ENCODE measurements around the gene SRPK3. TPM values are rescaled to one million over a fixed set of nuclear protein-coding genes. Genes with fewer than 3 reads are reported as not detected.

Gene SRPK3
- total RNA-seq, 1 donor from 2014 or later: not detected

DNA sequence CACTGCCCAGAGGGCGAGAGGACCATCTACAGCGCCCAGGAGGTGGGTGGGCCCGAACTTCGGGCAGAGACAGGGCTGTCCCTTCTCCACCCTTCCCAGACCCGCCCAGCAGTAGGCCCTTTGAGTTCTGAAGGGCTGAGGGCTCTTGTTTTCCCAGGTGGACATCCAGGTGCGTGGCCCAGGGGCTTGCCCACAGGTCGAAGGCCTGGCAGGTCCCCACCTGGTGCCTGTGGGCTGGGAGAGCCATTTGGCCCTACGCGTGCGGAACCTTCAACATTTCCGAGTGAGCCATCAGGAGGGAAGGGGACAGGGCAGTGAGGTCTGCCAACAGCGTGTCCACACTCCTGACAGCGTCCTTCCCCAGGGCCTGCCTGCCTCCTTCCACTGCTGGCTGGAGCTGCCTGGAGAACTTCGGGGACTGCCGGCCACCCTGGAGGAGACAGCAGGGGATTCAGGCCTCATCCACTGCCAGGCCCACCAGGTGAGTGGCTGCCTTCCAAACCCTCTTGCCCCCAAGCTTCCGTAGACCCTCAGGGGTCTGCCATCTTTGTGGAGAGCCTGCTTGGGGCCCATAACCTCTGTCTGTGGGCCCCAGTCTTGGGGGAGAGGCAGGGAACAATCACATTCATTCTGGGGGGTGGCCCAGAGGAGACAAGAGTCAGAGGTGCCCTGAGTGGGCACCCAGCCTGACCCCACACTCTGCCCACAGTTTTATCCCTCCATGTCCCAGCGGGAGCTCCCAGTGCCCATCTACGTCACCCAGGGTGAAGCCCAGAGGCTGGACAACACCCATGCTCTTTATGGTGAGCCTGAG, 10.0 kb upstream of the SRPK3 start:
- Mint-ChIP-seq H3K9me3 (ENCODE audit: unreplicated experiment) (no peaks in the 10 kb centered on the region), H3K4me3 (ENCODE audit: unreplicated experiment) (no peak overlapping the region), H3K27ac (ENCODE audit: unreplicated experiment) (no peak overlapping the region), H3K27me3 (ENCODE audit: unreplicated experiment) (no peaks in the 10 kb centered on the region), H3K36me3 (ENCODE audit: unreplicated experiment) (no peaks in the 10 kb centered on the region), H3K4me1 (ENCODE audit: unreplicated experiment) (peaks cover 10% of the 10 kb centered on the region)
- no peak for DNase-seq (ENCODE audit: extremely low spot score, unreplicated experiment)
- TF ChIP-seq, protein P1, sequence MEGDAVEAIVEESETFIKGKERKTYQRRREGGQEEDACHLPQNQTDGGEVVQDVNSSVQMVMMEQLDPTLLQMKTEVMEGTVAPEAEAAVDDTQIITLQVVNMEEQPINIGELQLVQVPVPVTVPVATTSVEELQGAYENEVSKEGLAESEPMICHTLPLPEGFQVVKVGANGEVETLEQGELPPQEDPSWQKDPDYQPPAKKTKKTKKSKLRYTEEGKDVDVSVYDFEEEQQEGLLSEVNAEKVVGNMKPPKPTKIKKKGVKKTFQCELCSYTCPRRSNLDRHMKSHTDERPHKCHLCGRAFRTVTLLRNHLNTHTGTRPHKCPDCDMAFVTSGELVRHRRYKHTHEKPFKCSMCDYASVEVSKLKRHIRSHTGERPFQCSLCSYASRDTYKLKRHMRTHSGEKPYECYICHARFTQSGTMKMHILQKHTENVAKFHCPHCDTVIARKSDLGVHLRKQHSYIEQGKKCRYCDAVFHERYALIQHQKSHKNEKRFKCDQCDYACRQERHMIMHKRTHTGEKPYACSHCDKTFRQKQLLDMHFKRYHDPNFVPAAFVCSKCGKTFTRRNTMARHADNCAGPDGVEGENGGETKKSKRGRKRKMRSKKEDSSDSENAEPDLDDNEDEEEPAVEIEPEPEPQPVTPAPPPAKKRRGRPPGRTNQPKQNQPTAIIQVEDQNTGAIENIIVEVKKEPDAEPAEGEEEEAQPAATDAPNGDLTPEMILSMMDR (IDR thresholded peaks at IDR 0.05): no peak

DNA sequence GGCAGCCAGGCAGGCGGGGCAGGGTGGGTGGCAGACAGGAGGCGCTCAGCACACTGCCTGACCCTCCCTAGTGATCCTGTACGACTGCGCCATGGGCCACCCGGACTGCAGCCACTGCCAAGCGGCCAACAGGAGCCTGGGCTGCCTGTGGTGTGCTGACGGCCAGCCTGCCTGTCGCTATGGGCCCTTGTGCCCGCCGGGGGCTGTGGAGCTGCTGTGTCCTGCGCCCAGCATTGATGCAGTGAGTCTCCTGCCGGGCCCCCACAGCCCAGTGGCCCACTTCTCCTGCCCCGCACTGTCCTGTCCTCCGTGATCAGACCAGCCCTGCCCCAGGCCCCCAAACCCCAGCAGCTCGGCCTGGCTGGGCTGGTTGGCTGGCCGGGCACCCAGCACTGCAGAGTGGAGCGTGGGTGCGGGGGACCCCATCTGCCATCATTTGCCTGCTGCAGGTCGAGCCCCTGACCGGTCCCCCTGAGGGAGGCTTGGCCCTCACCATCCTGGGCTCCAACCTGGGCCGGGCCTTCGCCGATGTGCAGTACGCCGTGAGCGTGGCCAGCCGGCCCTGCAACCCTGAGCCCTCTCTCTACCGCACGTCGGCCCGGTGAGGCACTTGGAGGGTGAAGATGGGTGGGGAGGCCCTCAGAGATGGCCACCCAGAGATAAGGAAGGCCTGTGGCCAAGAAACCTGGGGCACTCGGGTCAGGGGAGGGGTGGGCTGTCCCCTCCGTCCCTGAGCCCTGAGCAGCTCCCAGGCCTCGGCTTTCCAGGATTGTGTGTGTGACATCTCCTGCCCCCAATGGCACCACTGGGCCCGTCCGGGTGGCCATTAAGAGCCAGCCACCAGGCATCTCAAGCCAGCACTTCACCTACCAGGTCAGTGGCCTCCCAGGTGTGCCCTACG, 9.2 kb upstream of the SRPK3 start:
- no peak overlapping the region for H3K4me3 Mint-ChIP-seq (ENCODE audit: unreplicated experiment)
- H3K4me1 Mint-ChIP-seq (ENCODE audit: unreplicated experiment): peaks cover 2% of the 10 kb centered on the region
- no peaks in the 10 kb centered on the region for H3K36me3 Mint-ChIP-seq (ENCODE audit: unreplicated experiment)
- no peak overlapping the region for H3K27ac Mint-ChIP-seq (ENCODE audit: unreplicated experiment)
- H3K27me3 Mint-ChIP-seq (ENCODE audit: unreplicated experiment): no peaks in the 10 kb centered on the region
- no peak for DNase-seq (ENCODE audit: extremely low spot score, unreplicated experiment)
- TF ChIP-seq, protein P1 (IDR thresholded peaks at IDR 0.05): no peak
- no peaks in the 10 kb centered on the region for H3K9me3 Mint-ChIP-seq (ENCODE audit: unreplicated experiment)

DNA sequence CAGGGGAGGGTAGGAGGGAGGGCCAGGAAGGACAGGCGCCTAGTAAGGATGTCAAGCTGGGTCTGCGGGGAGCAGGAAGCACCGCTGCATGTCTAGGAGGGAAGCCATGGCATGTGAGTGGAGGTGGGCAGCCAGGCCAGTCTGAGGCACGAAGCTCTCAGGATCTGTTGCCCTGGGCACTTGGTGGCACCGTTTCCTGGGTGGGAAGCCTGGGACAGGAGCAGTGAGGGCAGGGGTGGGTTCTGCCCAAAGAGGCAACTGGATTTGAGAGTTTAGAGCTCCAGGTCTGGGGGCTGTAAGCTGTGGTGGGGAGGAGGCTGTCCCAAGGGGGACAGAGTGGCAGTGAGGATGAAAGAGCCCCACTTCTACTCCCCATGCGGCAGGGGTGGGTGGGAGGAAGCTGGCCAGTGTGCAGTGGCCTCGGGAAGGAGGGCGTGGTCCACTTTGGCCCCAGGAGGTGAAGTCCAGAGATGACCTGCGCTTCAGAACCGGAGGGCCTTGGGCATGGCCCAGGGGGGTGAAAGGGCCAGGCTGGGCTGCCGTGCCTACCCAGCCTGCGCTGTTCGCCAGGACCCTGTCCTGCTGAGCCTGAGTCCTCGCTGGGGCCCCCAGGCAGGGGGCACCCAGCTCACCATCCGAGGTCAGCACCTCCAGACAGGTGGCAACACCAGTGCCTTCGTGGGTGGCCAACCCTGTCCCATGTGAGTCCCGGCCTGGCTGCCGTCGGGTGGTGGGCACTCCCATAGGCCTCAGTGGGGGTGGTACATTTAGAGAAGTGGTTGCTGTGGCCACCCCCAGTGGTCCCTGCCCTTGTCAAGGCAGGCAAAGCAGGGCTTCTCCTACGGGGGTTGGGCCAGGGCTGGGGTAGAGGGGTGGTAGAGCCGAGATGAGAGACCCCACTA, 8.3 kb upstream of the SRPK3 start:
- H3K4me3 Mint-ChIP-seq (ENCODE audit: unreplicated experiment): no peak overlapping the region

GRCh38 chrX:153773218-153773611, 7.6 kb upstream of the SRPK3 start:
- DNase-seq (ENCODE audit: extremely low spot score, unreplicated experiment): no peak
- no peak overlapping the region for H3K27ac Mint-ChIP-seq (ENCODE audit: unreplicated experiment)
- H3K4me1 Mint-ChIP-seq (ENCODE audit: unreplicated experiment): no peaks in the 10 kb centered on the region
- no peak overlapping the region for H3K4me3 Mint-ChIP-seq (ENCODE audit: unreplicated experiment)
- no peaks in the 10 kb centered on the region for H3K9me3 Mint-ChIP-seq (ENCODE audit: unreplicated experiment)
- TF ChIP-seq, protein P1 (IDR thresholded peaks at IDR 0.05): no peak
- H3K27me3 Mint-ChIP-seq (ENCODE audit: unreplicated experiment): no peaks in the 10 kb centered on the region
- H3K36me3 Mint-ChIP-seq (ENCODE audit: unreplicated experiment): no peaks in the 10 kb centered on the region

More for the DNA sequence above, 8.3 kb upstream of the SRPK3 start:
- no peak for DNase-seq (ENCODE audit: extremely low spot score, unreplicated experiment)
- no peaks in the 10 kb centered on the region for H3K36me3 Mint-ChIP-seq (ENCODE audit: unreplicated experiment)
- H3K9me3 Mint-ChIP-seq (ENCODE audit: unreplicated experiment): no peaks in the 10 kb centered on the region
- TF ChIP-seq, protein P1 (IDR thresholded peaks at IDR 0.05): no peak
- no peaks in the 10 kb centered on the region for H3K4me1 Mint-ChIP-seq (ENCODE audit: unreplicated experiment)
- no peaks in the 10 kb centered on the region for H3K27me3 Mint-ChIP-seq (ENCODE audit: unreplicated experiment)
- no peak overlapping the region for H3K27ac Mint-ChIP-seq (ENCODE audit: unreplicated experiment)

Measured in osteocyte (in vitro differentiated cells).